Osteocyte (in vitro differentiated cells): ENCODE data around the gene GPHN. TPM values are rescaled to one million over a fixed set of nuclear protein-coding genes. Genes with fewer than 3 reads are reported as not detected.

Source experiments
- DNase-seq: peaks from one replicate; pipeline ENCODE4 v3.0.0; 2021; ENCODE audit warnings: mixed read lengths; ENCODE audit not compliant: unreplicated experiment; ENCODE audit errors: extremely low spot score
- H3K27ac Mint-ChIP-seq: one replicate; pipeline ENCODE4 v1.8.0; 2021; ENCODE audit warnings: mild to moderate bottlenecking, mixed read lengths; ENCODE audit not compliant: unreplicated experiment
- H3K27me3 Mint-ChIP-seq: one replicate; pipeline ENCODE4 v1.8.0; 2021; ENCODE audit warnings: mixed read lengths; ENCODE audit not compliant: unreplicated experiment
- H3K36me3 Mint-ChIP-seq: one replicate; pipeline ENCODE4 v1.8.0; 2021; ENCODE audit warnings: mixed read lengths; ENCODE audit not compliant: unreplicated experiment
- H3K4me1 Mint-ChIP-seq: one replicate; pipeline ENCODE4 v1.8.0; 2021; ENCODE audit warnings: mixed read lengths; ENCODE audit not compliant: unreplicated experiment
- H3K4me3 Mint-ChIP-seq: one replicate; pipeline ENCODE4 v1.8.0; 2021; ENCODE audit warnings: mild to moderate bottlenecking, moderate library complexity, mixed read lengths; ENCODE audit not compliant: unreplicated experiment
- H3K9me3 Mint-ChIP-seq: one replicate; pipeline ENCODE4 v1.8.0; 2021; ENCODE audit warnings: mixed read lengths; ENCODE audit not compliant: unreplicated experiment
- total RNA-seq: library from RNA; stranded (reverse); gene quantifications from 2 replicates; pipeline ENCODE4 v1.2.1, GENCODE V29; 2021
- TF ChIP-seq, protein P1 (sequence below): fragments of 200-600 bp; sonication (generic); IDR thresholded peaks from 2 replicates; pipeline ENCODE4 v1.5.0; 2021; ENCODE audit warnings: antibody characterized with exemption, mild to moderate bottlenecking, moderate library complexity

The GPHN gene
- total RNA-seq, 1 donor from 2014 or later: 17.7 TPM

DNA sequence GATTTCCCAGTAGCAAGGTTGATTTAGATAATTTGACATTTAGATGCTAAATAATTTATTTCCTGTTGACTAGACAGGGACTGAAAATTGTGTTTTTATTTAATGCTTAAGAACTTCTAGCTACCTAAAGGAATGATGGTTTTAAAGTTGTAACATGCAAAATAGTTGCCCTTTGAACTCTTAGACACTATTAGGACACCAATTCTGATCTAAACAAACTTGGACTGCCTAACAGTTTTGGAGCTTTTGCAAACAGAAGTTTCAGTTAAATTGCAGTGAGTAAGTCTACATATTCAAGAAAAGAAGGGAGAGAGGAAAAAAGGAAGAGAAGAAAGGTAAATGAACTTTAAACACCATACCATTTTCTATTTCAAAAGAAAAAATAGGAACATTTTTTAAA, 492.0 kb downstream of the GPHN start:
- no peak overlapping the region for H3K27ac Mint-ChIP-seq
- no peaks in the 10 kb centered on the region for H3K36me3 Mint-ChIP-seq
- TF ChIP-seq, protein P1, sequence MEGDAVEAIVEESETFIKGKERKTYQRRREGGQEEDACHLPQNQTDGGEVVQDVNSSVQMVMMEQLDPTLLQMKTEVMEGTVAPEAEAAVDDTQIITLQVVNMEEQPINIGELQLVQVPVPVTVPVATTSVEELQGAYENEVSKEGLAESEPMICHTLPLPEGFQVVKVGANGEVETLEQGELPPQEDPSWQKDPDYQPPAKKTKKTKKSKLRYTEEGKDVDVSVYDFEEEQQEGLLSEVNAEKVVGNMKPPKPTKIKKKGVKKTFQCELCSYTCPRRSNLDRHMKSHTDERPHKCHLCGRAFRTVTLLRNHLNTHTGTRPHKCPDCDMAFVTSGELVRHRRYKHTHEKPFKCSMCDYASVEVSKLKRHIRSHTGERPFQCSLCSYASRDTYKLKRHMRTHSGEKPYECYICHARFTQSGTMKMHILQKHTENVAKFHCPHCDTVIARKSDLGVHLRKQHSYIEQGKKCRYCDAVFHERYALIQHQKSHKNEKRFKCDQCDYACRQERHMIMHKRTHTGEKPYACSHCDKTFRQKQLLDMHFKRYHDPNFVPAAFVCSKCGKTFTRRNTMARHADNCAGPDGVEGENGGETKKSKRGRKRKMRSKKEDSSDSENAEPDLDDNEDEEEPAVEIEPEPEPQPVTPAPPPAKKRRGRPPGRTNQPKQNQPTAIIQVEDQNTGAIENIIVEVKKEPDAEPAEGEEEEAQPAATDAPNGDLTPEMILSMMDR: no peak
- no peak for DNase-seq
- no peaks in the 10 kb centered on the region for H3K9me3 Mint-ChIP-seq
- no peak overlapping the region for H3K4me3 Mint-ChIP-seq
- no peaks in the 10 kb centered on the region for H3K4me1 Mint-ChIP-seq
- H3K27me3 Mint-ChIP-seq: no peaks in the 10 kb centered on the region

DNA sequence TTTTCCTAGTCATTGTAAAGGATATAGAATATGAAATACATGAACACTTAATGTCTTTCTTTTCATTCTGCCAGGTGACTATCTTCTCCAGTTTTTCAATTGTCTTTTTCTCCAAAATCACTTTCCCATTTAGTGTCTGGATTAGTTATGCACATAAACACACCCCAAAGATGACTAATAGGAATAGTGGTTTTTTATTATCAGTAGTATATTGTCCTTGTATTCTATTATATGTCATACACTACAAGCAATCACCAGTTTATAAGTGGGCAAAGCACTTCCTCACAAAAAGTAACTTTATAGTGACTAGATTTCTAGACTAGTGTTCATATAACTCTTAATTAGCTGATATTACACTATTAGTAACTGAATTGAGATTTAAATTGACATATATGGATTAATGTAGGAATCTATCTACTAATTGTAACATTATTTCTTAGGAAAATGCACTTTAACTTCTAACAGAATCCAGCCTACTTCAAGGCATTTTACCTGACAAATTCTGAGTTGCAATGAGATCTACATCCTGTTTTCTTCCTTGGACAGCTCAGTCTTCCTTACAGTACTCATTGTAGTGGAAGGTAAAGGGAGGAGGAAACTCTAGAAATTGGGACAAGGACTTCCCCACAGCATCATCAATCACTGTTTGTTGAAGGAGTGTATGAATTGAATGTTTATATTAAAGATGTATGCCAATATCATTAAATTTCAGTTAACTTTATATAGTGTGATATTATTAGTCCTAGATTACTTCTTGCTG, 495.2 kb downstream of the GPHN start:
- H3K4me1 Mint-ChIP-seq: no peaks in the 10 kb centered on the region
- no peaks in the 10 kb centered on the region for H3K36me3 Mint-ChIP-seq
- DNase-seq: no peak
- TF ChIP-seq, protein P1: no peak
- H3K27ac Mint-ChIP-seq: no peak overlapping the region
- H3K27me3 Mint-ChIP-seq: no peaks in the 10 kb centered on the region
- no peak overlapping the region for H3K4me3 Mint-ChIP-seq
- no peaks in the 10 kb centered on the region for H3K9me3 Mint-ChIP-seq

DNA sequence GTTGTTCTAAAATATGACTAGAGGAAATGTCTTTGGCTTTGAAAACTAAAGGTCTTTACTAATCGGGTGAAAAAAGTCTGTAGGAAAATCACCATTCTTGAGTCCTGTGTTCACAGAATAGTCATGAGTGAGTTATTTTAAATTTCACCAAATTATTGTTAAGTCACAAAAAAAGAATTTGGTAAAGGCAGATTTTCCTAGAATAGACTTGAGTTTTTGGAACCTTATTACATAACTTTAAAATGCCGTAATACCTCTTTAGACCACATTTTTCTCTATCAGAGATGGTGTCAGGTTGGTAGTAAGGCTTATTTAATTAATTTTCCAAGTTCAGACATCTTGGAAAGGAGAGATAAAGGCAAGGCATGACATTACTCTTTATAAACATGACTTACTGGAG, 496.6 kb downstream of the GPHN start:
- H3K9me3 Mint-ChIP-seq: no peaks in the 10 kb centered on the region
- no peaks in the 10 kb centered on the region for H3K27me3 Mint-ChIP-seq
- TF ChIP-seq, protein P1: no peak
- no peak for DNase-seq
- H3K27ac Mint-ChIP-seq: no peak overlapping the region
- no peaks in the 10 kb centered on the region for H3K36me3 Mint-ChIP-seq
- no peak overlapping the region for H3K4me3 Mint-ChIP-seq
- no peaks in the 10 kb centered on the region for H3K4me1 Mint-ChIP-seq

DNA sequence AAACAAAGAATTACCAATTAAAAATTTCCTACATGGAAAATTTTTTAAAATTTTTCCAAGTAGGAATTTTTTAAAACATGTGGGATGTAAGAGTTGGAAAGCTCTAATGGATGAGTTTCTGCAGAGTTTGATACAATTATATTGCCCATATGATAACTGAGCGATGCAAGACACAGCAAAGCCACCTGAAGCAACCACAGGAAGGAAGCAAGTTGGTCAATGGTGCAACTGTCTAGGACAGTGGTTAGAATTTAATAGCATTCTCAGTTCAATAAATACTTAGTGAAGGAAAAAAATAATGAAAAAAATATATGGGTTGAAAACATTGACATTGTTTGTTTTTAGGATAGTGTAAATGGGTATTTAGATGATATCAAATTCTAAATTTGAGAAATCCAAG, 502.7 kb downstream of the GPHN start:
- DNase-seq: no peak
- Mint-ChIP-seq H3K27ac (no peak overlapping the region), H3K9me3 (no peaks in the 10 kb centered on the region), H3K4me3 (no peak overlapping the region), H3K27me3 (no peaks in the 10 kb centered on the region), H3K4me1 (no peaks in the 10 kb centered on the region), H3K36me3 (no peaks in the 10 kb centered on the region)
- TF ChIP-seq, protein P1: no peak

DNA sequence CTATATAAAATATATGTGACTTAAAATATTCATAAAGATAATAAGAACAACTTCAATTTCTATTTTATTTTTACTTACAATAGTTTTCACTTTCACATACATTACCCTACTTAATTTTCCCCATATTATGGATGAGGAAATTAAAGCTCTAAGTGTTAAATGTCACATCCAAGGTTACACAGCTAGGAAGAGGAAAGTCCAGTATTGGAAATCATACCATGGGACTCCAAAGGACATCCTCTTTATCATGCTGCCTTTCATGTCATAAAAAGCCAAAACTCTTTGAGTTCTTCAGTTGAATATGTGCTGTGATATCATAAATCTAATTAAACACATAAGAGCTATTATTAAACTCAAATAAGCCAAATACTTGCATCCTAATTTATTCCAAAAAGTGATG, 508.9 kb downstream of the GPHN start:
- no peak overlapping the region for H3K27ac Mint-ChIP-seq
- no peak overlapping the region for H3K4me3 Mint-ChIP-seq
- TF ChIP-seq, protein P1: no peak
- H3K27me3 Mint-ChIP-seq: no peaks in the 10 kb centered on the region
- no peaks in the 10 kb centered on the region for H3K36me3 Mint-ChIP-seq
- DNase-seq: no peak
- no peaks in the 10 kb centered on the region for H3K9me3 Mint-ChIP-seq
- H3K4me1 Mint-ChIP-seq: no peaks in the 10 kb centered on the region
